GM21737 (cell line): Measurements from ENCODE around the gene DLGAP5.

Experiments
- ATAC-seq: cut with Tn5 transposase; IDR thresholded peaks from one replicate; pipeline ENCODE4 v1.9.1; 2021; ENCODE audit warnings: mild to moderate bottlenecking, moderate library complexity; ENCODE audit not compliant: unreplicated experiment

DLGAP5 gene

GRCh38 chr14:55130196-55130550 is 61.2 kb downstream of the DLGAP5 start:
- ATAC-seq: no peak

- ATAC-seq: peak; percentile 53
Observed at GRCh38 chr14:55129428-55130195, 61.8 kb downstream of the DLGAP5 start.

- peak; percentile 54 for ATAC-seq
Observed at GRCh38 chr14:55129086-55129427, 62.3 kb downstream of the DLGAP5 start, which contains the start of gene LGALS3. TSS of gene LGALS3 (plus strand) at chr14:55129252. CDS start at chr14:55137374, 8,122 bp downstream.

GRCh38 chr14:55128386-55129085 is 62.8 kb downstream of the DLGAP5 start:
- no peak for ATAC-seq

- ATAC-seq: no peak
Observed at GRCh38 chr14:55127460-55127951, 63.9 kb downstream of the DLGAP5 start.

- no peak for ATAC-seq
Observed at GRCh38 chr14:55126932-55127459, 64.4 kb downstream of the DLGAP5 start.

- ATAC-seq: no peak
Observed at GRCh38 chr14:55126034-55126433, 65.4 kb downstream of the DLGAP5 start.

- ATAC-seq: no peak
Observed at GRCh38 chr14:55125403-55125802, 66.0 kb downstream of the DLGAP5 start.

GRCh38 chr14:55124774-55125386 is 66.5 kb downstream of the DLGAP5 start:
- no peak for ATAC-seq

GRCh38 chr14:55123852-55124639 is 67.3 kb downstream of the DLGAP5 start:
- no peak for ATAC-seq

- ATAC-seq: no peak
Observed at GRCh38 chr14:55123101-55123500, 68.3 kb downstream of the DLGAP5 start.

GRCh38 chr14:55122440-55122986 is 68.9 kb downstream of the DLGAP5 start:
- no peak for ATAC-seq

GRCh38 chr14:55121628-55122439 is 69.6 kb downstream of the DLGAP5 start:
- ATAC-seq: no peak

GRCh38 chr14:55120571-55121495 is 70.6 kb downstream of the DLGAP5 start:
- ATAC-seq: no peak

- ATAC-seq: no peak
Observed at GRCh38 chr14:55118761-55119160, 72.6 kb downstream of the DLGAP5 start.

- ATAC-seq: no peak
Observed at GRCh38 chr14:55117803-55118441, 73.5 kb downstream of the DLGAP5 start.

GRCh38 chr14:55116246-55117030 is 74.9 kb downstream of the DLGAP5 start:
- no peak for ATAC-seq
